Coronary artery (tissue), 2 donors: ENCODE measurements around the gene LDHB.
"Not testable (repeated sequence)": the region's sequence is repeated elsewhere in the genome, so short reads cannot be mapped to it uniquely, and the experiment has no call there.

Experiments
- DNase-seq: peaks from one replicate; pipeline ENCODE4 v3.0.0-alpha.2; 2017; ENCODE audit warnings: low spot score
- H3K27ac ChIP-seq, 2 donors: fragments of 200-600 bp; sonication (generic); one replicate each; pipeline ENCODE4 v1.5.1; 2016 to 2019
- H3K4me3 ChIP-seq: fragments of 200-600 bp; sonication (generic); 2 replicates; pipeline ENCODE4 v1.5.1; 2016; ENCODE audit warnings: mild to moderate bottlenecking, moderate library complexity
- CTCF ChIP-seq: fragments of 200-600 bp; sonication (generic); IDR thresholded peaks from one replicate; pipeline ENCODE4 v1.5.1; 2019; ENCODE audit warnings: antibody characterized with exemption

The LDHB gene

GRCh38 chr12:21677204-21677603 lies 19.6 kb upstream of the LDHB start:
- no peak for DNase-seq
- TF ChIP-seq CTCF, result no peak

GRCh38 chr12:21676776-21677175 lies 19.1 kb upstream of the LDHB start:
- no peak overlapping the region for H3K27ac ChIP-seq
- no peak for TF ChIP-seq CTCF
- no peak overlapping the region for H3K4me3 ChIP-seq
- DNase-seq, result no peak

More at GRCh38 chr12:21677204-21677603, 19.6 kb upstream of the LDHB start:
- no peak overlapping the region for H3K27ac ChIP-seq
- H3K4me3 ChIP-seq, result no peak overlapping the region

- TF ChIP-seq CTCF, result no peak
- Histone ChIP-seq H3K4me3 (no peak overlapping the region), H3K27ac (no peak overlapping the region)
- DNase-seq, result no peak
These were observed 18.0 kb upstream of the LDHB start for GRCh38 chr12:21675641-21676040.

- no peak for TF ChIP-seq CTCF
- Histone ChIP-seq H3K27ac (no peak overlapping the region), H3K4me3 (no peak overlapping the region)
- no peak for DNase-seq
These were observed 17.5 kb upstream of the LDHB start for GRCh38 chr12:21675096-21675495.

GRCh38 chr12:21673830-21674552 lies 16.3 kb upstream of the LDHB start:
- H3K27ac ChIP-seq, DNase-seq, H3K4me3 ChIP-seq: not testable (repeated sequence)

- DNase-seq, result no peak
- Histone ChIP-seq H3K4me3 (no peak overlapping the region), H3K27ac (no peak overlapping the region)
- no peak for TF ChIP-seq CTCF
These were observed 14.5 kb upstream of the LDHB start for GRCh38 chr12:21672146-21672545.

GRCh38 chr12:21666722-21667121 lies 9.1 kb upstream of the LDHB start:
- Histone ChIP-seq H3K27ac (no peak overlapping the region), H3K4me3 (no peak overlapping the region)
- no peak for DNase-seq
- no peak for TF ChIP-seq CTCF
